ENCODE data around the gene IL12RB1.

IL12RB1 gene

GRCh38 chr19:18010149-18010548 lies 76.6 kb downstream of the IL12RB1 start:
- no peaks in the 10 kb centered on the region for H4K20me1 ChIP-seq (ENCODE audit: insufficient read depth, low read length)
- TF ChIP-seq CTCF (IDR thresholded peaks at IDR 0.05; ENCODE audit: borderline replicate concordance, extremely low read depth, low read length, poor library complexity, severe bottlenecking) (no peak), EZH2 (IDR thresholded peaks at IDR 0.05; ENCODE audit: borderline replicate concordance, low read depth, low read length, severe bottlenecking) (no peak)
- H3K27ac ChIP-seq (ENCODE audit: low read length): no peak overlapping the region
- H3K27me3 ChIP-seq (ENCODE audit: insufficient read depth, low read length, poor library complexity): no peaks in the 10 kb centered on the region
- peak overlapping the region; percentile 4; the same call in 1 of the 2 replicates for H3K9ac ChIP-seq (ENCODE audit: low read depth, low read length)
- ATAC-seq (ENCODE audit: insufficient read depth, low read depth) (no peak), DNase-seq (no peak)
- peaks cover 50% of the 10 kb centered on the region for H3K36me3 ChIP-seq (ENCODE audit: insufficient read depth, low read length)
- H3K9me3 ChIP-seq (ENCODE audit: insufficient read depth, low read length, severe bottlenecking): peaks cover 3% of the 10 kb centered on the region
- H3K4me2 ChIP-seq (ENCODE audit: insufficient read depth, low read length): no peak overlapping the region; the same call in 1 of the 2 replicates
- peaks cover 54% of the 10 kb centered on the region for H3K4me1 ChIP-seq (ENCODE audit: insufficient read depth, low read length)
- H3K4me3 ChIP-seq (ENCODE audit: low read depth in 1 of 2, low read length in 2 of 2): no peak overlapping the region
- peaks cover 14% of the 10 kb centered on the region for H3K79me2 ChIP-seq (ENCODE audit: insufficient read depth, low read length)
- no peak overlapping the region for H2AFZ ChIP-seq (ENCODE audit: low read depth, low read length)

- Histone ChIP-seq H3K4me2 (ENCODE audit: insufficient read depth, low read length) (peak overlapping the region; percentile 83), H3K9ac (ENCODE audit: low read depth, low read length) (peak overlapping the region; percentile 65; the same call in 1 of the 2 replicates), H3K79me2 (ENCODE audit: insufficient read depth, low read length) (peaks cover 14% of the 10 kb centered on the region), H3K27ac (ENCODE audit: low read length) (peak overlapping the region; percentile 84), H3K27me3 (ENCODE audit: insufficient read depth, low read length, poor library complexity) (no peaks in the 10 kb centered on the region), H3K9me3 (ENCODE audit: insufficient read depth, low read length, severe bottlenecking) (peaks cover 3% of the 10 kb centered on the region), H3K36me3 (ENCODE audit: insufficient read depth, low read length) (peaks cover 50% of the 10 kb centered on the region), H3K4me3 (ENCODE audit: low read depth in 1 of 2, low read length in 2 of 2) (no peak overlapping the region), H4K20me1 (ENCODE audit: insufficient read depth, low read length) (no peaks in the 10 kb centered on the region), H2AFZ (ENCODE audit: low read depth, low read length) (no peak overlapping the region), H3K4me1 (ENCODE audit: insufficient read depth, low read length) (peaks cover 48% of the 10 kb centered on the region)
- TF ChIP-seq EZH2 (IDR thresholded peaks at IDR 0.05; ENCODE audit: borderline replicate concordance, low read depth, low read length, severe bottlenecking) (no peak), CTCF (IDR thresholded peaks at IDR 0.05; ENCODE audit: borderline replicate concordance, extremely low read depth, low read length, poor library complexity, severe bottlenecking) (no peak)
- no peak for DNase-seq
- ATAC-seq (ENCODE audit: insufficient read depth, low read depth): no peak
Observed at GRCh38 chr19:18009412-18010066, 77.2 kb downstream of the IL12RB1 start.
